Type B pancreatic cell (in vitro differentiated cells): ENCODE data around the gene STX3. TPM values are rescaled to one million over a fixed set of nuclear protein-coding genes. Genes with fewer than 3 reads are reported as not detected.

ENCODE experiments used
- DNase-seq: peaks from one replicate; pipeline ENCODE4 v3.0.0; 2021; ENCODE audit warnings: mixed read lengths; ENCODE audit not compliant: unreplicated experiment; ENCODE audit errors: extremely low spot score
- H3K27ac Mint-ChIP-seq: 2 replicates; pipeline ENCODE4 v1.8.0; 2021; ENCODE audit warnings: mild to moderate bottlenecking, mixed read lengths
- H3K27me3 Mint-ChIP-seq: 2 replicates; pipeline ENCODE4 v1.8.0; 2021; ENCODE audit warnings: mixed read lengths
- H3K36me3 Mint-ChIP-seq: 2 replicates; pipeline ENCODE4 v1.8.0; 2021; ENCODE audit warnings: mixed read lengths
- H3K4me1 Mint-ChIP-seq: one replicate; pipeline ENCODE4 v1.8.0; 2021; ENCODE audit warnings: mixed read lengths; ENCODE audit not compliant: unreplicated experiment
- H3K4me3 Mint-ChIP-seq: 2 replicates; pipeline ENCODE4 v1.8.0; 2021; ENCODE audit warnings: mild to moderate bottlenecking, mixed read lengths
- H3K9me3 Mint-ChIP-seq: 2 replicates; pipeline ENCODE4 v1.8.0; 2021; ENCODE audit warnings: mixed read lengths
- total RNA-seq: library from RNA; stranded (reverse); gene quantifications from 2 replicates; pipeline ENCODE4 v1.2.1, GENCODE V29; 2021; ENCODE audit warnings: low replicate concordance
- TF ChIP-seq, protein P1 (sequence below): fragments of 200-600 bp; sonication (generic); conservative IDR thresholded peaks from 2 replicates; pipeline ENCODE4 v1.5.0; 2021; ENCODE audit warnings: antibody characterized with exemption, mild to moderate bottlenecking

Gene STX3
- total RNA-seq, 1 donor from 2014 or later, result 44.6 TPM

- H3K27ac Mint-ChIP-seq, result no peak overlapping the region
- TF ChIP-seq, protein P1, sequence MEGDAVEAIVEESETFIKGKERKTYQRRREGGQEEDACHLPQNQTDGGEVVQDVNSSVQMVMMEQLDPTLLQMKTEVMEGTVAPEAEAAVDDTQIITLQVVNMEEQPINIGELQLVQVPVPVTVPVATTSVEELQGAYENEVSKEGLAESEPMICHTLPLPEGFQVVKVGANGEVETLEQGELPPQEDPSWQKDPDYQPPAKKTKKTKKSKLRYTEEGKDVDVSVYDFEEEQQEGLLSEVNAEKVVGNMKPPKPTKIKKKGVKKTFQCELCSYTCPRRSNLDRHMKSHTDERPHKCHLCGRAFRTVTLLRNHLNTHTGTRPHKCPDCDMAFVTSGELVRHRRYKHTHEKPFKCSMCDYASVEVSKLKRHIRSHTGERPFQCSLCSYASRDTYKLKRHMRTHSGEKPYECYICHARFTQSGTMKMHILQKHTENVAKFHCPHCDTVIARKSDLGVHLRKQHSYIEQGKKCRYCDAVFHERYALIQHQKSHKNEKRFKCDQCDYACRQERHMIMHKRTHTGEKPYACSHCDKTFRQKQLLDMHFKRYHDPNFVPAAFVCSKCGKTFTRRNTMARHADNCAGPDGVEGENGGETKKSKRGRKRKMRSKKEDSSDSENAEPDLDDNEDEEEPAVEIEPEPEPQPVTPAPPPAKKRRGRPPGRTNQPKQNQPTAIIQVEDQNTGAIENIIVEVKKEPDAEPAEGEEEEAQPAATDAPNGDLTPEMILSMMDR, result no peak
- H3K27me3 Mint-ChIP-seq, result no peaks in the 10 kb centered on the region
- no peak for DNase-seq
- H3K4me3 Mint-ChIP-seq, result no peak overlapping the region
- no peaks in the 10 kb centered on the region for H3K36me3 Mint-ChIP-seq
- H3K9me3 Mint-ChIP-seq, result no peaks in the 10 kb centered on the region
- H3K4me1 Mint-ChIP-seq, result no peaks in the 10 kb centered on the region
Observed at GRCh38 chr11:59854871-59855270, 99.7 kb downstream of the STX3 start.

Other genes with a start within 250 kb of the STX3 start
- gene OR4D9, start 243.8 kb upstream of the STX3 start, total RNA-seq, result not detected in 2 replicates
- 42.4 and 44.5 TPM in 2 replicates for gene OSBP, start 139.6 kb upstream of the STX3 start, total RNA-seq
- 35.0 and 37.4 TPM in 2 replicates for gene PATL1, start 86.3 kb upstream of the STX3 start, total RNA-seq
- gene OR10V1, start 41.5 kb upstream of the STX3 start, total RNA-seq, result not detected in 2 replicates
- 46.2 and 67.1 TPM in 2 replicates for gene MRPL16, start 55.4 kb downstream of the STX3 start, total RNA-seq
- gene CBLIF, start 90.1 kb downstream of the STX3 start, total RNA-seq, result 11.2 and 54.6 TPM in 2 replicates
- 19.3 and 269 TPM in 2 replicates for gene TCN1, start 111.1 kb downstream of the STX3 start, total RNA-seq
- gene OOSP3, start 123.4 kb downstream of the STX3 start, total RNA-seq, result not detected in 2 replicates
- not detected in 2 replicates for gene OOSP1, start 183.1 kb downstream of the STX3 start, total RNA-seq
- not detected in 2 replicates for gene OOSP4A, start 208.7 kb downstream of the STX3 start, total RNA-seq